ENCODE data around the gene EIF4G2.

The EIF4G2 gene

DNA sequence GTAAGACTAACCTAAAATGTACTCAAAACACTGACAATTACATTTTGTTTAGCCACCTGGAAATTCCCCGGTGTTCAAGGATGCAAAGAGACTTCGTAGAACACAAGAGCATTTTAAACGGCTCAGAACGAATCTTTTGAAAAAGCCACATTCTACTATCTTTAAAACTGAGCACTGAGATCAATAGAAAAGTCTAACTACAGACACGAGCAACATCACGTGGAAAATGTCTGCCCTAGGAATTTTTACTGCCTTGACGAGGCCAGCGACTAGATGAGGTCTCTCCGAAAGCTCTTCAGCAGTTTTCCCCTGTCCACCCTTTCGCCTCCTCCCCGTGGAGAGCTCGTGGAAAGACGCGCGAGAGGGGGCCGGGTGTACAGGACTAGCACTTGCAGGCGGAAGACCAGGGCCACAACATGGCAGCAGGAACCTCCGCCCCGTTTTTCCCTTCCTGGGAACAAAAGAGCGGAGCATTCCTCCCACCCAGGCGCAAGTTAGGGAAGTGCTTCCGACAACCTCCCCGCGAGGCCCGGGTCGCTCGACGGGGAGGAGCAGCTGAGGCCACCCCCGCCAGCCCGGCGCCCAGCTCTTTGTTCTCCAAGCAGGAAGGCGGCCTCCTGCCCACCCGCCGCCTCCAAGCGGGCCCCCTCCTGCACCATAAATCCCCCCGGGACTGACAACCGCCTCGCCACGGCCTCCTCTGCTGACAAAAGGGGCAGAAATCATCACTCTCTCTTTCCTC is 1.1 kb downstream of the EIF4G2 start:
- DNase-seq: peak in 1 of 2 experiments; percentile 51

DNA sequence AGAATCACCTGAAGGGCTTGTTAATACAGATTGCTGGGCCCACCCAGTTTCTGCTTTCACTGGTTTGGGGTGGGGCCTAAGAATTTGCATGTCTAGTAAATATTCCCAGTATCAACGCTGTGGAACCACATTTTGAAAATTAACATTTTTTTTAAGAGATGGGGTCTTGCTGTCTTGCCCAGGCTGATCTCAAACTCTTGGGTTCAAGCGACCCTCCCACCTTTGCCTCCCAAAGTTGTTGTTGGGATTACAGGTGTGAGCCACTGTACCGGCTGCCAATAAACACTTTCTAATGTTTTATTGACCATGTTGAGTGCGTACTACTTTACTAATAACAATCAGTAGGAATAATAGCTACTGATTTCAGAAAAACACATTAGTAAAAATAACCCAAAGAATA is 2.5 kb downstream of the EIF4G2 start:
- DNase-seq: no peak

DNA sequence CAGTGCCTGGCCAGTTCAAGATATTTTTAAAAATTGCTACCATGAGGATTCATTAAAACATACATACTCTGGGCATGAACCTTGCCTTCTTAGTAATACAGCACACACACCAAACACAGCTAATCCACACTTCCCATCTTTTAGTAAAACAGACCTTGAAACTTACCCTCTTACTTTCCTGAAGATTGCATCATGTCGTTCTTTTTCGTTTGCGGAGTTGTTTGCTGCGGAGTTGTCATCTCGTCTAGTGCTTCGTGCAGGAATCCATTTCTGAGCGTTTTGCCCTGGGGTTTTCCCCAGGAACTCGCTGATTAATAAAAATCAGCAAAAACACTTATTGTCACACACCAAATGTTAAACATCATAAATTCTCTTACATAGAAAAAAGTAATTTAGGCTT is 3.0 kb downstream of the EIF4G2 start:
- DNase-seq: no peak

DNA sequence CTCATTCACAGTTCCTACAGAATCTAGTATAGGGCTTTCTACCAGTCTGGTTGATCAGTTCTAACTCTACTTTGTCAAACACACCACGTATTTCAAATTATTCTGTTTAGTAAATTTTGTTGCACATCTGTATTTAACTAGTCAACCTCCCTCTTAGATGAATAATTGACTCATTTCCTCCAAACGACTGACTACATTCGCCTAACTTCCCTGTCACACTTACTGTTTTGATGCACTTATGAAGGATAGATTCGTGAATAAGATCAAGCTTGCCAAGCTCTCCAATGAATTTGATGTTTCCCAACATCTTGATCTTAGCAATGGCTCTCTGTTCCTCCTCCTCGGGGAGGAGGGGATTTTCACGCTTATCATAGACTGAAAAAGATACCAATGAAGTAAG is 5.0 kb downstream of the EIF4G2 start:
- DNase-seq: no peak

DNA sequence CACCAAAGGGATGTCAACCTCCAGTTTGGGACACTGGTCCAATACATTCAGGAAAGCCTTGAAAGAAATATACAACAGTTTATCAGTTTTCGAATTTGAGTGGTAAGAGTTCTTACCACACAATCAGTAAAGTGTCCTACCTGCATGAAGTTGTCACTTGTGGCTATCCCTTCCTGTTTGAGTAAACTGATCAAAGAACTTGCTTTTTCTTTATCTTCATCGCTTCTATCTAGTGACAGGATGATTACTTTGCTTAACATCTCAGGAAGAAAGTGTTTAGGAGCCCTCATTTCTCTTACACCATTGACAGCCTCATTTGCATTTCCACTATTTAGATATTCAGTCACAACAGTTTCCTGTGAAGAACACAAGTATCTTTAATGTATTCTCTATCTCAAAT is 8.4 kb downstream of the EIF4G2 start:
- no peak for DNase-seq

DNA sequence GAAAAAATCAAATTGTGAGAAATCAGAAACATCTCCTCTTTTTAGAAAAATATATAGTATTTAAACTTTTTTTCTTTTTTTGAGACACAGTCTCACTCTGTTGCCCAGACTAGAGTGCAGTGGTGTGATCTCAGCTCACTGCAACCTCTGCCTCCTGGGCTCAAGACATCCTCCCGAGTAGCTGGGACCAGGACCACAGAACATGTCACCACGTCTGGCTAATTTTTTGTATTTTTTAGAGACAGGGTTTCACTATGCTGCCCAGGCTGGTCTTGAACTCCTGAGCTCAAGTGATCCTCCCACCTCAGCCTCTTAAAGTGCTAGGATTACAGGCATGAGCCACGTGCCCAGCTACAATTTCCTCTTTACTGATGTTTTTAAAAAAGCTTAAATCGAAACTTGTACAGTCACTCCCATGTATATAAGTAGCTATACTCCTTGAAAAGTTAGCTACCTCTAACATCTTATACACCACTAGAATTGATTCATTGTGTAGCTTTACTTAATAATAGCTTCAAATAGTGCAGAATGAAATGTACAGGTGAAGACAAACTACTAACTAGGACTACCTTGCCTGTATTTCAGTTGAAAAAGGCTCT is 10.3 kb downstream of the EIF4G2 start:
- no peak for DNase-seq

DNA sequence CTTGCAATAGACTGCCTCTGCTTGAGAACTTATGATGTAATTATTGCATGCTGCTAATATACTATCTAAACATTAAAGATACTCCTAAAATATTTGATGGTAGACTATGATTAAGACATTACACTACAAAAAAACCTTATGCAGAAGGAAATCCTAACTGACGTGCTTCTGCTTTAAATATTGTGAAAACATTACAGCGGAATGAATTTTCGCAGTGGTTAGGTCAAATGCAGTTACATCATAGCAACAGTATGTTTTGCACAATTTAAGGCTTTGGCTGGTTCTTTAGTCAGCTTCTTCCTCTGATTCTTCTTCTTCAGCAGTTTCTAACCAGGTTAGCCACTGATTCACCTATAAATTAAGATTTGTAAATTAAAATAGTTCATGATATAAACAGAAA is 11.2 kb downstream of the EIF4G2 start:
- no peak for DNase-seq

DNA sequence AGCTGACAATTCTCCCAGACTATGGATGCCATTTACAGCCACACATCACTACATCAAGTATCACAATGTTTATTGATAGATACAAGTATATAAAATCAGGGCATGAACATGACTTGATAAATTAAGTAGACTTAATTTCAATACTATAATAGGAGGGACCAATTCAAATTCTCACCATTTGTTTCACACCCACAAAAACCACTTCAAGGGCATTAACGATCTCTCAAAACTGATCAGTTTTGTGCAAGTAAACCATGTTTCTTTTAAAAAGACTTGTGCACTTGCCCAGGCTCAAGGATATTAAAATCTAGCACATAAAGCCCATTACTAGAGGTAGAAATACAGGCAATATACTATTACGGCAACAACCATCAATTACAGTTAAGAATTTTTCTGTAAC is 11.7 kb downstream of the EIF4G2 start:
- no peak for DNase-seq

DNA sequence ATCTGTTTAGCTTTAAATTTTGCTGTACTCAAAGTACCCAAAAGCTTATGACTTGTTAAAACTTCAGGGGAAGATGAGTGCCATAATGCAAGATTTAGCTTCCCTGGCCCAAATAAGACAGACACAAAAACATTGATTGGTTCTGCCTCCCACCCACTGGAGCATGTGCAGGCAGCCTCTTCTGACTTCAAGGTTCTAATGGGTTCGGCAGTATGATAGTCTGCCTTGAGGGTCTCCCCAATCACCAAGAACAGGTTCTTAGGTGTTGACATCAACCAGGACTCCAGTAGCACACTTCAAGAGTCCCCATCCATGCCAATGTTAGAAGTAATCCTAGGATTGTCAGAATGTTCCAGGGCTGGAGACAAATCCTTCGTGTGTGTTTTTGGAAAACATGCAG is 12.5 kb downstream of the EIF4G2 start:
- no peak for DNase-seq

DNA sequence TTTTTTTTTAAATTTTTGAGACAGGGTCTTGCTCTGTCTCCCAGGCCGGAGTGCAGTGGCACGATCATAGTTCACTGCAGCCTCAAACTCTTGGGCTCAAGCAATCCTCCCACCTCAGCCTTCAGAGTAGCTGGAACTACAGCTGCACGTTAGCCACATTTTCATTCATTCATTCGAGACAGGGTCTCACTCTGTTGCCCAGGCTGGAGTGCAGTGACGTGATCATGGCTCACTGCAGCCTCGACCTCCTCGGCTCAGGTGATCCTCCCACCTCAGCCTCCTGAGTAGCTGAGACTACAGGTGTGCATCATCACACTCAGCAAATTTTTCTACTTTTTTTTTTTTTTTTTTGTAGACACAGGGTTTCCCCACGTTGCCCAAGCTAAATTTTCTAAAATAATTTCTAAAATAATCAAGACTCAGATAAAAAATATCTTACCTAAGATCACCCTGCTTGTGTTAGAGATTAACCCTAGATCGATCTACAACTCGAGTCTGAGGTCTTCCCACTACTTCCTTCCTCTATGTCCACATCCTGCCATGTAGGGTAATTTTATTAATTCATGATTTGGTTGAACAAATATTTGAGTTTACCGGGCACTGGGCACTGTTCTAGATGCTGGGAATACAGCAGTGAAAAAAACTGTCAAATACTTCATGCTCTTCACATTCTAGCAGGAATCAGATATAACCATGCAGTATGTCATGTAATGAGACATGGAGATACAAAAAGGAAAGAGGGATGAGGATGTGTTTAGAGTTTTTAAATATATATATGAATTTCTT is 15.1 kb downstream of the EIF4G2 start:
- DNase-seq: no peak

DNA sequence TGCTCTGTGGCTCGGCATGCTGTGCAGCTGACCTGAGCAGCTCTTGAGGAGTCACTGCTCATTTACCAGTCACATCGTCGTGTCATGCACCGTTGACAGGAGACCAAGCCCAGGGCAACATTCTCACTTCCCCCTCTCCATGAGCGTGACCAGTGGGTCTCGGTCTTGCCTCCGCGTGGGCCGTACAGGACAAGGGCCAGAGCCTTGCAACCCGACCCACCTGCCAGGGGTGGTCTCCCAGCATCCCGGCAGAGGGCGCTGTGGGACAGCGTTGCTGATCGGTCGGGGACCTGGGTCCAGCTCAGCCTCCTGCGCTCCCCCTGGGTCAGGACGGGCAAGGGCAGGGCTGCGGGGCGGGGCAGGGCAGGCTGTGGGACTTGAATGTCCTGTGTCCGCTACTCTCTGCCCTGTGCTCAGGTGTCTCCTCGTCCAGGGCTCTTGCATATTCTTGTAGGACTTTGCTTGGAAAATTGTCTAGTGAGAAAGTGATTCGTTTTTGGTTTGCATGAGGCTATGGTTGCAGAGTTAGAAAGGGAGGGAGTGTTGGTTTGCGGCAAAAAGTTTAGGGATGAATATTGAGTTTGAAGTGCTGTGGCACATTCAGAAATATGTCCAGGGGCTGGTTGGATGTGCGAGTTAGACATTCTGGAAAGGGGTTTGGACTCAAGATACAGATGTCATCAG is 16.2 kb downstream of the EIF4G2 start:
- DNase-seq: peak; percentile 36 to 71

DNA sequence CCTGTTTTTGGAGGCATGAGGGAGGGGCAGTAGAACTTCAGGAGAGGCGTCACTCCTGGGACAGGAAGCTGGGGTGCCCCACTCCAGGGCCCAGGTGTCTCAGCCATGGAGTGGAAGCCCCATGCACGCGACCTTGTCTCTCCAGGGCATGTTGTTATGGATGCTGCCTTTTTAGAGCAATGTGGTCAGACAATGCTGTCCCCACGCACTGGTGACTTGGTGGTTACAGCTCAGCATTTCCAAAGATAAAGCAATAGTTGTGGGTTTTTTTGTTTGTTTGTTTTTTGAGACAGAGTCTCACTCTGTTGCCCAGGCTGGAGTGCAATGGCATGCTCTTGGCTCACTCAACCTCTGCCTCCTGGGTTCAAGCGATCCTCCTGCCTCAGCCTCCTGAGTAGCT is 22.3 kb downstream of the EIF4G2 start:
- no peak for DNase-seq

DNA sequence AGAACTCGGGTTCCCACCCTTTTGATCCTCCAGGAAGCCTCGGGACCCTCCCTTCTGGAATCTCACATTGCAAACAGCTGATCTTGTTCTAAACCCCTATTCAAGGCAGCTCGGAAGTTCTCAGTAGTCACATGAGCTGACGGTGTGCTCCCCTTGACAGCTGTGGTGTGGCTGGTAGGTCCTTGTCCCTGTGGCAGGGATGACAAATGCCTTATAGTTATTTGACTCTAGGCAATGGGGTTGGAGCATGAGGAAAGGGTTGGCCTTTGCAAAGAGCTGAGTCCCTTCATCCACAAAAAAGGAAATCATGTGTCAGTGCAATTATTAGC is 23.6 kb downstream of the EIF4G2 start:
- peak; percentile 56 to 74 for DNase-seq

DNA sequence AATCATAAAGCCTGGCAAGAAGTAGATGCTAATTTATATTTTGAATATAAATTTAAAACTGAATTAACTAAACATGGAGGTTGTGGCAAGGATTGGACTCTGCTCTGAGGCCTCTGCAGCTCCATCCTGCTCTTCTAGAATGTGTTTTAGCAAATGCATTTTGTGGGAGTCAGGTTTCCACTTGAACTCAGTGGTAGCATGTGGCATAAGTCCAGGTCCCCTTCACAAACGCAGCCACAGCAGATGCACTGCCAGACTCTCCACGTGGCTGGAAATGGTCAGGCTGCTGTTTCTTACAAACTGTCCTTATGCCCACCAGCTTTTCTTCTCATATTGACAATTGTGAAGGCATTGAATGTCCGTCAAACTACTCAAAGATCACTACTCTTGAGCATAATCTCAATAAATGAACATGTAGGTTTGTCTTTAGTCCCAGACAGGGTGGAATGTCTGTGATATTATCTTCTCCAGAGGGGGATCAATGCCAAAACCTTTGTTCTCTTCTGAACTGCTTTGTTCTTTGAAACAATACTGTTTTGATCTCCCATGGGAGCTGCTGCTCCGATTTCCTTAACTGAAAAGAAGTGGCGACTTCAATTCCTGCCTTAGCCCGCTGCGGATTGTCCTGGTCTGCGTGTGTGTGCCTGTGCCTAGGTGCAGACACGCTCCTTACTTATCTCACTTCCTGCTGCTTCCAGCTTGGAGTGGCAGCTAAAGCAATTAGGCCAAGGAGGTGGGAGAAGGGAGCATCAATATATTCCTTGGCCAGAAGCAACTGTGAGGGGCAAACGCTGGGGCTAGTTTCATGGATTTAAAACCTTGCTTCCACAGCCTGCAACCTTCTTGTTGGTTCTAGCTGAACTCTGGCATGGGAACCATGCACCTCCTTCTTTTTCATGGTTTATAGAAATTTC is 24.2 kb downstream of the EIF4G2 start:
- DNase-seq: peak; percentile 82 to 95

DNA sequence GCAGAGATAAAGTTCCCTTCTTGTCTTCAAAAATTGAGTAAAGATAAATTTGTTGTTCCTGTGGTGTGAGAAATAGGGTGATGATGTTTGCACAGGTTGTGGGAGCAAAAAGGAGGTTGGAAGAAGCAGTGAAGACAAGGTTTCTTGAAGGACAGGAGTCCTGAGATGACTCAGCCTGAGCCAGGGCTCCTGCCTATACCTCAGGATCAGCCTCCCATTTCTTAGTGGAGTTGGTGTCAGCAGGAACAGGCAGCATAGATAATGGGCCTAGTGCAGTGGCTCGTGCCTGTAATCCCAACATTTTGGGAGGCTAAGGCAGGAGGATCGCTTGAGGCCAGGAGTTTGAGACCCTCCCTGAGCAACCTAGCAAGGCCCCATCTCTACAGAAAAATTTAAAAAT is 28.7 kb downstream of the EIF4G2 start:
- no peak for DNase-seq

DNA sequence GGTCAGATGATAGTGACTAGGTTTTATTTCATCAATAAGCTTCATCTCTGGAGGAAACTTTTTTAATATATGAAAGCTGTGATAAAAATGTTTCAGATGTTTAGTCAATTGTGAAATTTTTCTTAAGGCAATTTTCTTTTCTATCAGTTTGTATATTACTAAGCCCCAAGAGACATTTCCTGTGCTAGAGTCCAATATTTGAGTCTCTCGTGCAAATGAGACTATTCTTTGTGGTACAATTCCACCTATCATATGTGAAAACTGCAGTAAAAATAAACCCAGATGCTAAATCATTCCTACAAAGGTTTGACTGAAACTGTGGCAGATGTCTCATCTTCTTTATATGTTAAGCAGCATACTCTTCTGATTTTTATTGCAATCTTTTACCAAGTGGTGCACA is 29.6 kb downstream of the EIF4G2 start:
- peak in 1 of 2 experiments; percentile 10 for DNase-seq

DNA sequence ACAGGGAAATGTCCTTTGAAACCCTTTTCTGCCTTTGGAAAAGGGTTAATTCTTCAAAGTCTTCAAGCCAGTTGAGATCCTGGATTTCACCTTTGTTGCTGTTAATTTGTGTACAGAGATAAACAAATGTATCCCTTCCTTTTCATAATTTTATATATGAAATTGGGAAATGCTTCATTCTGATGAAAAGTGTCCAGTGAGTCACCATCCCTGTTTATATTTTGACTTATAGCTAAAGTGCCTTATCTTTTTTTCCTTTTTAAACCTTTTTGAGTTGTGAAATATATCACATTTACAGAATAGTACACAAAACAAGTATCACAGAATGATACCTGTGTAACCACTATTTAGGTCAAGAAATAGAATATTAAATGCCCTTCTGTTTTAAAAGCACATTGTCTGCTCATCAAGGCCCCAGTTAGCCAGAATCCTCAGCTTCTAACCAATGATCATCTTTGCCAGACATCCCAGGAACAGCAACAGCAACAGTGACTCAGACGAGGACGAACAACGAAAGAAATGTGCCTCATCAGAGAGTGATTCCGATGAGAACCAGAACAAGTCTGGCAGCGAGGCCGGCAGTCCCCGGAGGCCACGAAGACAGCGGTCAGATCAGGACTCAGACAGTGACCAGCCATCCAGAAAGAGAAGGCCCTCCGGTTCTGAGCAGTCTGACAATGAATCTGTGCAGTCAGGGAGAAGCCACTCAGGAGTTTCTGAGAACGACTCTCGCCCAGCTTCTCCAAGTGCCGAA is 30.3 kb downstream of the EIF4G2 start:
- DNase-seq: no peak

DNA sequence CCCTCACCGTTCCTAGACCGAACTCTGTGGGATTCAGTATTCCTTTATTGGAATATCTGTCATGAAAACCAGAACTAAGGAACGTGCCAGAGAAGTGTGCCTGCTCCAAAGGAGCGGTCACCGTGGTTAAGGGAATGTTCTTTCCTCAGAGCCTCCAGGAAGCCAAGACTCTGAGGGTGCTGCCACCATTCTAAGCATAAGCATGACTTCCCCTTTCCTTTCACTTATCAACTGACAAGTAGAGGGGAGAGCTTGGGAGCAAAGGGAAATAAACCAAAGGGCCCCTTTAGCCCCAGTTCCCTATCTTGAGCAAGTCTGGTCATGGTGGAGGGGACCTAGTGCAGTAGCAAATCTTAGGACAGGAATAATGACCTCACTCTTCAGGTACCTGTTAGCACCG is 30.9 kb downstream of the EIF4G2 start:
- no peak for DNase-seq

DNA sequence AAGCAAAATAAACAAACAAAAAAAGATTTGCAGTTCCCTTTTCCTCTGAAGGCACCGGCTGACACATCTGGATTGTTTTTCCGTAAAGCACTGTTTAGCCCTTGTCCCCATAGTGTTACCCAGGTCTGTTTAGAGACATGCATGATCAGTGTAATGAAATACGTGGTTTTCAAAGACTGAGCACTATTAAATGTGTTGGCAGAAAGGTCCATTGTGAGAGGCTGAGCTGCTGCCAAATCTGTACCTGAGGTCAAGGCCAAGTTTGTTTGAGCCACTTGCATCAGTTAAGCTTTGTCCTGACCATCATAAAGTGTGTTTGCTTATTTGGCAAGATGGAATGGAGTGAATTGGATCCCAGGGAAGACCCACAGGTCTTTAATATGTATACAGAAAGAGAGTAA is 31.3 kb downstream of the EIF4G2 start:
- no peak for DNase-seq

DNA sequence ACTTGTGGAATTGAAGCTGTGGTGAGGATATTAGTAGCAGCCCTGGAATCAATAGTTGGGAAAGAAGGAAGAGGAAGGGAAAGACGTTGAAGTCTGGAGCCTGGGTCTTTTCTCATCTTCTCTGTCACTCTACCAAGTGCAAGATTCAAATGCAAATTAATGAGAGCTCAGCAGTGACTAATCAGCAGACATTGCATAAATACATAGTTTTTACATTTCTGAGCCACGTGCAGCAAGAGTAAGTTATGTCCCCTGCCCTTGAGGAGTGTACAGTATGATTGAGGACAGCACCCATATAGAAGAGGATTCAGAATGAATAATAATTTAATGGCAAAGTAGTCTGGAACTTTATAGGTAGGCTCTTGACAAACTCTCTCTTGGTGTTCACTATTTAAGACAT is 33.9 kb downstream of the EIF4G2 start:
- no peak for DNase-seq

DNA sequence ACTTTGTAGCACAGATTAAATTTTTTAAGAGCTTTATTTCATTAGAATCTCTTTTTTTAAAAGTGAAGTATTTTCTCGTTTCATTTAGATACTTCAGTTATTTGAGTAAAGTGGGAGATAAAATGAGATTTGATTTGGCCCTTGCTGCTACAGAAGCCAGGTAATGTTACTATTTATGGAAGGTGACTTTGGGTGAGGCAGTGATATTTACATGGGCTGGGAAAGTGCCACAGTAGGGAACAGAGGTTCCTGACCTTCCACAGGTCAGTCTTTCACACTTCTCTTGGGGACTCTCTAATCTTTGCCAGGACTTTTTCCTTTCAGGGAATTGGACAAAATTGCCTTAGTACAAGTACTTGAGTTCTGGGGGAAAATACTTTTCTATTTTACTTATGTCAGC is 37.3 kb downstream of the EIF4G2 start:
- no peak for DNase-seq
